Measurements from ENCODE around the gene PLEKHN1.

Gene PLEKHN1

DNA sequence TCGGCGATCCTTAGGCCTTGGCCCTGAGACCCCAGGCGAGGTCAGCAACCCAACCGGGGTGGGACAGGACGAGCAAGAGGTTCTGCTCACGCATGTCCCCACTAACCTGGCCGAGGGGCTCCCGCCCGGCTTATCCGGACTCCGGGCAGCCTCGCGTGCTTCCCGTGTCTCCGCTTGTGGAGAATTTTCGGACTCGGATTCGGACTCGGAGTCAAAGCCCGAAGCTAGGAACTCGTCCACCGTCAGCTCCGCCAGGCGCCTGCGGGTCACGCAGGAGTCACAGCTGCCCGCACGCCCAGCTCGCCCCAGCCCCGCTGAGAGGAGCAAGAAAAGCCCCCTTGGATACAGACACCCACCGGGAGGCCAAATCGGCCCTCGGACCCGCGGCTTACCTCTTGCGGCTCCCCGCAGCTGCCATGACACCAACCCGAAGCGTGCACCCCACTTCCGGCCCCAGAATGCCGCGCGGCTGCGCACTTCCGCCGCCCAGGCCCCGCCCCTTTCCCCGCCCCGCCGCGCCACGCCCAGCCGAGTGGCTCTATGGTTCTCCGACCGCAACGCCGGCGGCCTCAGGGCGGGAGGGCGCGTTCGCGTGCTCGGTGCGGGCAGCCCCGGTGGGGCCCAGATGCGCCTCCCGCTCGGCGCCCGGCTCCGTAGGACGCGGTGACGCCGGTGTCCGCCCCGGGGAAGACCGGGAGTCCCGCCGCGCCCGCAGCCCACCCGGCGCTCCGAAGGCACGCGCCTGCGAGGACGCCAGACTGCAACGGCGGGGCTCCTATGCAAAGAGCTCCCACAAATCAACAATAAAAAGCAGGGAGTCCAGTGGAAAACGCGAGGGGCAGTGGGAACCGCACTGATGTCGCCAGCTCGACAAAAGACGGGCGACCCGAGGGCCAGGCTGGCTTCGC lies 7.2 kb upstream of the PLEKHN1 start, which contains the start of gene NOC2L (continued):
- TF ChIP-seq ZNF785 (tag by site-specific recombination; IDR thresholded peaks at IDR 0.05) (no peak), ZBTB8A (tag by site-specific recombination; IDR thresholded peaks at IDR 0.05) (peak; percentile 54), FEZF1 (tag by site-specific recombination; IDR thresholded peaks at IDR 0.05) (no peak), ZNF488 (tag by site-specific recombination; IDR thresholded peaks at IDR 0.05) (0 out of 2 replicates have a peak, but pooled peaks have one; percentile 18), PBX3 (CRISPR knock-in tag; IDR thresholded peaks at IDR 0.05) (0 out of 2 replicates have a peak, but pooled peaks have one; percentile 33), ZNF639 (tag by site-specific recombination; IDR thresholded peaks at IDR 0.05) (0 out of 2 replicates have a peak, but pooled peaks have one; percentile 32), ZNF335 (tag by site-specific recombination; conservative IDR thresholded peaks at IDR 0.05) (peak; percentile 70), ZNF629 (tag by site-specific recombination; IDR thresholded peaks at IDR 0.05) (peak; percentile 79), ZNF530 (tag by site-specific recombination; IDR thresholded peaks at IDR 0.05; ENCODE audit: low read depth) (no peak), KLF10 (tag by site-specific recombination; IDR thresholded peaks at IDR 0.05) (peak; percentile 62), ZBTB20 (tag by site-specific recombination; IDR thresholded peaks at IDR 0.05) (no peak), ZBTB11 (tag by site-specific recombination; conservative IDR thresholded peaks at IDR 0.05; ENCODE audit: low read depth) (peak; percentile 88), ZNF843 (tag by site-specific recombination; IDR thresholded peaks at IDR 0.05) (peak; percentile 45; the same call in 1 of the 2 replicates), GLIS1 (tag by site-specific recombination; IDR thresholded peaks at IDR 0.05) (peak; percentile 55), ZNF10 (tag by site-specific recombination; IDR thresholded peaks at IDR 0.05) (no peak), ZNF692 (tag by site-specific recombination; IDR thresholded peaks at IDR 0.05) (peak; percentile 82; the same call in 1 of the 2 replicates), ZNF2 (tag by site-specific recombination; IDR thresholded peaks at IDR 0.05) (0 out of 2 replicates have a peak, but pooled peaks have one; percentile 36), YY1 (tag by site-specific recombination; IDR thresholded peaks at IDR 0.05) (peak; percentile 93), SCRT2 (tag by site-specific recombination; IDR thresholded peaks at IDR 0.05) (no peak), YY2 (tag by site-specific recombination; IDR thresholded peaks at IDR 0.05) (peak; percentile 68), SP3 (tag by site-specific recombination; IDR thresholded peaks at IDR 0.05) (peak; percentile 86), ZSCAN5A (tag by site-specific recombination; IDR thresholded peaks at IDR 0.05) (0 out of 2 replicates have a peak, but pooled peaks have one; percentile 26), SP2 (tag by site-specific recombination; IDR thresholded peaks at IDR 0.05) (peak; percentile 83), ZNF140 (tag by site-specific recombination; IDR thresholded peaks at IDR 0.05) (no peak), ZIC2 (tag by site-specific recombination; IDR thresholded peaks at IDR 0.05) (peak; percentile 51; the same call in 1 of the 2 replicates), HOXA7 (CRISPR knock-in tag; IDR thresholded peaks at IDR 0.05; ENCODE audit: borderline replicate concordance) (no peak), ZNF433 (tag by site-specific recombination; IDR thresholded peaks at IDR 0.05; ENCODE audit: low read depth) (no peak), ZNF76 (tag by site-specific recombination; IDR thresholded peaks at IDR 0.05; ENCODE audit: borderline replicate concordance, low read depth) (peak; percentile 93)
- TF ChIP-seq, protein P1, sequence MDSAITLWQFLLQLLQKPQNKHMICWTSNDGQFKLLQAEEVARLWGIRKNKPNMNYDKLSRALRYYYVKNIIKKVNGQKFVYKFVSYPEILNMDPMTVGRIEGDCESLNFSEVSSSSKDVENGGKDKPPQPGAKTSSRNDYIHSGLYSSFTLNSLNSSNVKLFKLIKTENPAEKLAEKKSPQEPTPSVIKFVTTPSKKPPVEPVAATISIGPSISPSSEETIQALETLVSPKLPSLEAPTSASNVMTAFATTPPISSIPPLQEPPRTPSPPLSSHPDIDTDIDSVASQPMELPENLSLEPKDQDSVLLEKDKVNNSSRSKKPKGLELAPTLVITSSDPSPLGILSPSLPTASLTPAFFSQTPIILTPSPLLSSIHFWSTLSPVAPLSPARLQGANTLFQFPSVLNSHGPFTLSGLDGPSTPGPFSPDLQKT (IDR thresholded peaks at IDR 0.05; ENCODE audit: borderline replicate concordance, low read depth, low read length), result peak; percentile 20; the same call in 1 of the 2 replicates

All from HEK293 (cell line).